C4-2B (cell line): ENCODE measurements around the gene LCT.

Experiments used
- CTCF ChIP-seq: fragments of 450-650 bp; conservative IDR thresholded peaks from 2 replicates; pipeline ENCODE4 v1.5.1; 2017; ENCODE audit warnings: mild to moderate bottlenecking
- ZFX ChIP-seq: fragments of 450-650 bp; IDR thresholded peaks from 2 replicates; pipeline ENCODE4 v1.6.1; 2017

DNA sequence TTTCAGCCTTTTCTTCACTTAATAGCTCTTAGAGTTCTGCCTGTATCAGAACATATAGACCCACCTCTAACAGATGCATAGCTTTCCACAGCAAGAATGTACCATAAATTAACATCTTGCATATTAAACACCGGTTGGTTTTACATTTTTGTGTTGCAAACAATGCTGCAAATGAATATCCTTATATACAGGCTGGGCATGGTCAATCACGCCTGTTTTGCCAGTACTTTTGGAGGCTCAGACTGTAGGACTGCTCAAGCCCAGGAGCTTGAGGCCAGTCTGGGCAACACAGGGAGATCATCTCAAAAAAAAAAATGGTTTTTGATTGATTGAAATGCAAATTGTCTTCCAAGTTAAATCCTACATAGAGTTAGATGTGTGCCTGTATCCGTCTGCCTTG is 1.5 kb upstream of the LCT start:
- TF ChIP-seq CTCF (no peak), ZFX (no peak)
